ENCODE measurements around the gene GAL3ST1. TPM values are rescaled to one million over a fixed set of nuclear protein-coding genes. Genes with fewer than 3 reads are reported as not detected.
"Not testable (repeated sequence)": the region's sequence is repeated elsewhere in the genome, so short reads cannot be mapped to it uniquely, and the experiment has no call there.

The GAL3ST1 gene, protein sequence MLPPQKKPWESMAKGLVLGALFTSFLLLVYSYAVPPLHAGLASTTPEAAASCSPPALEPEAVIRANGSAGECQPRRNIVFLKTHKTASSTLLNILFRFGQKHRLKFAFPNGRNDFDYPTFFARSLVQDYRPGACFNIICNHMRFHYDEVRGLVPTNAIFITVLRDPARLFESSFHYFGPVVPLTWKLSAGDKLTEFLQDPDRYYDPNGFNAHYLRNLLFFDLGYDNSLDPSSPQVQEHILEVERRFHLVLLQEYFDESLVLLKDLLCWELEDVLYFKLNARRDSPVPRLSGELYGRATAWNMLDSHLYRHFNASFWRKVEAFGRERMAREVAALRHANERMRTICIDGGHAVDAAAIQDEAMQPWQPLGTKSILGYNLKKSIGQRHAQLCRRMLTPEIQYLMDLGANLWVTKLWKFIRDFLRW
- not detected in 2 replicates for total RNA-seq (2014; rRNA removed; shearing (Covaris generic))

DNA sequence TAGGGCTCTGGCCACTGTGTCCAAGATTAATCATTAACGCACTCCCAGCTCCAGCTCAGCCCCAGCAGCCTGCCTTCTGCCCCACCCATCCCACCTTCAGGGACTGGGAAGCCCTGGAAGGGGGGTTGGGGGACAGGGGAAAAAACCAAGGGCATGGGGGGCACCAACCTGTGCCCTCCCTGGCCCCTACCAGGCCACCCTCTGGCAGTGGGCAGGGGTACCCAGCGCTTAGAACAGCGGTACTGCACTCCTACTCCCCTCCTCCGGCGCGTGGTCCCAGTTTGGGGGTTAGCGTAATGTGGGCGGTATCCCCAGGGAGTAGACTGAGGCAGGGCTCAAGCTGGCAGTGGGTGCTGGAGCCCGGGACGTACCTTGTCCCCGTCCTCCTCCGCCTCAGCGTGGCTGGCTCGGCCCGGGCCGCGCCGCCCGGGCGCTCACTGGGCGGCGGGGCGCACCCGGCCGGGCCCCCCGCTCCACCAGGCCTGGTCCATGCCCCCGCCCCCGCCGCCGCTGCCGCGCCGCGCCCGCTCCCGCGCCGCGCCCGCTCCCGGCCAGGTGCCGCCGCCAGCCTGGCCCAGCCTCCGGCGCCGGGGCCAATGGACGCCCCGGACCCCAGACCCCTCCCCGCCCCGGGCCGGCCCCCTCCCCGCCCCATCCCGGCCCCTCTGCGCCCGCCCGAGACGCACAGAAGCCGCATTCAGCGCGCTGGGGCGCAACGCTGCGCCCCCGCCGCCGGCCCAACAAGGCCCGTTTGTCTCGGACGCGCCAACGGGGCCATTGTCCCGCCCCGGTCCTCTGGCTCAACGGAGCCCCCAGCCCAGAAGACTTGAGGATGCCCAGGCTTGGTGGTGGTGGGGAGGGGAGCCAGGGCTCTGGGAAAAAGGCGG is at the start of gene GAL3ST1:
Gene GAL3ST1 (minus strand): TSS at position 571 of the 887 bp plus-strand sequence. CDS start 17,273 bp downstream, outside the sequence.
- no peak for DNase-seq (ENCODE audit: low spot score)

- DNase-seq (ENCODE audit: low spot score): not testable (repeated sequence)
Measured at GRCh38 chr22:30619909-30620308, 45.4 kb upstream of the GAL3ST1 start.

GRCh38 chr22:30617819-30618218 is 43.4 kb upstream of the GAL3ST1 start:
- no peak for DNase-seq (ENCODE audit: low spot score)

DNA sequence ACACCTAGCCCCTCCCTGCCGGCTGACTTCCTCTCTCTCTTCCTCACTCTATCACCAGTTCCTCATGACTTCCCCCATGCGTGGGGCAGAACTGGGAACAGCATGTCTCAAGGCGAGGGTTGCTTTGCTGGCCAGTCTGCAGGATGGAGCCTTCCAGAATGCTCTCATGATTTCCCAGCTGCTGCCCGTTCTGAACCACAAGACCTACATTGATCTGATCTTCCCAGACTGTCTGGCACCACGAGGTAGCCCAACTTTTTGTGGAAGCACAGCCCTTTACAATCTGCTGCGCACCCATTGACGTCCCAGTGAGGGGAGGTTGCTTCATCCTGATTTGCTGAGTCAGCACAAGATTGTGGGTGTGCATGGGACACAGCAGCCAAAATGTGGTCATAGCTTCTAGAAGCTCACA is 41.1 kb upstream of the GAL3ST1 start:
- DNase-seq (ENCODE audit: low spot score): no peak

DNA sequence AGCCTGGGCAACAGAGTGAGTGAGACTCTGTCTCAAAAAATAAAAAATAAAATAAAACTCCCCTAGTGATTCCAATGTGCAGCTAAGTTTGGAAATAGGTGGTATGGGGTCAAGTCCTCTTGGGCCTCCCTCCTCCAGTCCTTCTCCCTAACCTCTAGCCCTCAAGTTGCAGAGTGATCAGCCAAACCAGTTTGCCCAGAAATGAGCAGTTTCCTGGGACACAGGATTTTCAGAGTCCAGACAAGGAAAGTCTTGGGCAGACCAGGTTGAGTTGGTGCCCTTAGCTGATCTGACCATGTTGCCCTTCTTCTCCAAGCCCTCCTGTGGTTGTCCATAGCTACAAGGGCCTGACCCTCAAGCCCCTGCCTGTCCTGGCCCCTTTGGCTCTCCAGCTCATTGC is 40.4 kb upstream of the GAL3ST1 start:
- no peak for DNase-seq (ENCODE audit: low spot score)

DNA sequence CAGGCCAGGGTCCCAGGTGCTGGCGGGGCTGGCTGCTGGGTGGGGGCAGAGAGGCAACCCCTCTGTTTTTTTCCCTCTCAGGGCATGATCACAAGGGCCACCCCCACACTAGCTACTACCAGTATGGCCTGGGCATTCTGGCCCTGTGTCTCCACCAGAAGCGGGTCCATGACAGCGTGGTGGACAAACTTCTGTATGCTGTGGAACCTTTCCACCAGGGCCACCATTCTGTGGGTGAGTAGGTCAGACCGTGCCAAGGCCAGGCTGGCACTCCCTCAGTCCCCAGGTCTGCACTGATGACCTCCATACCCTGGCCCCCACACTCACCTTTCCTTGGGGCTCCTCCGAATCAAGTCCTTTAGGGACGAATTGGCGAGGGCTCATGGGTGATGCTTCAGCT is 39.8 kb upstream of the GAL3ST1 start:
- no peak for DNase-seq (ENCODE audit: low spot score)

DNA sequence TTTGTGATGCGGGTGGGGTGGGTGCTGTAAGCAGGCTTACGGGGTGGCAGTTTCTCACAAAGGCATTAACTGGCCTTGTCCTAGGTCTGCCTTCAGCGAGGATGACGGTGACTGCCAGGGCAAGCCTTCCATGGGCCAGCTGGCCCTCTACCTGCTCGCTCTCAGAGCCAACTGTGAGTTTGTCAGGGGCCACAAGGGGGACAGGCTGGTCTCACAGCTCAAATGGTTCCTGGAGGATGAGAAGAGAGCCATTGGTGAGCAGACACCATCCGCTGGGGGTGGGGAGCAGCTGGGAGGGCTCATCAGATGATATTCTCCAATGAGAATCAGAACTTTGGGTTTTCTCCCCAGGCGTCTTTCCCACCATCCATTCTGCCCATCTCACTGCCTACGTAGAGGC is 38.3 kb upstream of the GAL3ST1 start:
- DNase-seq (ENCODE audit: low spot score): no peak

- no peak for DNase-seq (ENCODE audit: low spot score)
Measured at GRCh38 chr22:30611197-30611596, 36.7 kb upstream of the GAL3ST1 start.

GRCh38 chr22:30610299-30610698 is 35.8 kb upstream of the GAL3ST1 start:
- no peak for DNase-seq (ENCODE audit: low spot score)

GRCh38 chr22:30609260-30610185 is 35.1 kb upstream of the GAL3ST1 start:
- DNase-seq (ENCODE audit: low spot score): peak; percentile 76

- no peak for DNase-seq (ENCODE audit: low spot score)
Measured at GRCh38 chr22:30607939-30608338, 33.5 kb upstream of the GAL3ST1 start.

DNA sequence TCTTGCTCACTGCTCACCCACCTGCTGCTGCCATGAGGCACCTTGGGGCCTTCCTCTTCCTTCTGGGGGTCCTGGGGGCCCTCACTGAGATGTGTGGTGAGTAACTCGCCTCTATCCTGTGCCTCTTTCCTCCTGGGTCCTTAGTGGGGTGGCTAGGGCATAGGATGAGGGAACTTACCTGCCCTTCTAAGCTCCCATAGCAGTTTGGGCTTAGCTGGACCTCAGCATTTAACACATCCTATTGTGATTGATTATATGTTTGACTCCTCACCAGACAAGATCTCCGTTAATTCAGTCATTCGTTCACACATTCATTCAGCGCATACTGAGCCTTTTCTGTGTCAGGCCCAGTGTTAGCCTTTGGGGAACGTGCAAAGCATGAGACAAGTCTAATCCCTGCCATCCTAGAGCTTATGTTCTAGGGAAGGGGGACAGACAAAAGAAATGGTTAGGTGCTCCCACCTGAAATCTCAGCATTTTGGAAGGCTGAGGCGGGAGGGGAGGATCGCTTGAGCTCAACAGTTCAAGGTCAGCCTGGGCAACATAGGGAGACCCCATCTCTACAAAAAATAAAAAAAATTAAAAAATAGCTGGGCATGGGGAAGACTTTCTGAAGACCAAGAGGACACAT is 33.0 kb upstream of the GAL3ST1 start:
- no peak for DNase-seq (ENCODE audit: low spot score)

DNA sequence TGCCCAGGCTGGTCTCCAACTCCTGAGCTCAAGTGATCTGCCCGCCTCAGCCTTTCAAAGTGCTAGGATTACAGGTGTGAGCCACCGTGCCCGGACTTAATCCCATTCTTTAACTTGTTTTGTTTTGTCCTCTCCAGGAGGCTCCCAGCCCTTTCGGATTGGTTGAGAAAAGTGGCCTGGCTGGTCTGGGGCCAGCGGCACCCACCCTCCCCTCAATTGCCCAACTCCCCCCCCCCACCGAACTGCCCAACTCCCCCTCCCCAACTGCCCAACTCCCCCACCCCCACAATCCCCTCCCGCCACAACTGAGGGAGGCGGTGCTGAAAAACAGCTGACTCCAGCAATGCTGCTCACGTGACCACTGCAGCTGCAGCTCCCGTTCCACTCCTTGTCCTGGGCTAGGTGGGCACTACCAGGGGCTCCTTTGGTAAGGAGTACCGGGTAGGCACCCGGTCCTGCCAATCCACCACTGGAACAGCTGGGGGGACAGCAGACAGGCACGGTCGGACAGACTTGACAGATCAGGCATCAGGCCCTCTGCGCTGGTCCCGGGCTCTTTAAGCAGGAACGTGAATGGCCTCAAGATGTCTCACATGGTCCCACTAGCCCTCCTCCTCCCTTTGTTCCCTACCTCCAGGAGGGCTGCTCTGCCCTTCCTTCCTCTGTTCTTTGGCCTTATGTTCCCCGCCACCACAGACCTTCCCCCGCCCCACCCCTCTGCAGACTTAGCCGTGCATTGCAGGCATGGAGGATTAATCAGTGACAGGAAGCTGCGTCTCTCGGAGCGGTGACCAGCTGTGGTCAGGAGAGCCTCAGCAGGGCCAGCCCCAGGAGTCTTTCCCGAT is 32.2 kb upstream of the GAL3ST1 start, which contains the start of gene TCN2:
Gene TCN2 (plus strand): TSS at position 720 of the 845 bp plus-strand sequence. CDS start 158 bp downstream, outside the sequence.
- DNase-seq (ENCODE audit: low spot score): peak; percentile 54

DNA sequence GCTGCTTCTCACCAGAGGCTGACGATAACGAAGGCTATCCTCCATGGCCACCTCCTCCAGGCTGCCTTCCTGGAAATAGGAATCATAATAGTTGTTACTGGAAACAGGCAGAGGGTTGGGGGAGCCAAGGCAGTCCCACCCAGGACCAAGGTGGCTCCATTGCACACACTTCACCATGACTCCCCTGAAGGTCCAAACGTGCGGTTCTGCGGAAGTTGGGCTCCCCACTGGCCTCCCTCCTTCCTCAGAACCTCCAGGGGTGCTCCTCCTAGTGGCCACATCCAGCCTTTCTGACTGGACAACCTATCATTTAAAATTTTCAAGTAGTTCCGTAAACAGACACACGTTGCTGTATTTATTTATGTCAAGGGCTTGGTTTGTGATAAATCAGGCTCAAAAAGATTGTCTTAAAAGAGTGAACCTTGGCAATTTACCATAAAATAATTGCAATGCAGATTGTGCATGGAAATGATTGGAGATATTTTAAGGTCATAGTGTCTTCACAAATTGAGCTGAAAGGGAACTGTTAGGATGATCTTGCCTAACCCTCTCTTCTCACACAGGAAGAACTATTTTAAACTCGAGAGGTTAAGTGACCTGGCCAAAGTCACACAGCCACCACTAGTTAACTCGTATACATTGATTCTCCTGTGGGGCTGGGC is 31.1 kb upstream of the GAL3ST1 start:
- DNase-seq (ENCODE audit: low spot score): peak; percentile 20

- DNase-seq (ENCODE audit: low spot score): no peak
Measured at GRCh38 chr22:30604723-30605122, 30.3 kb upstream of the GAL3ST1 start.

GRCh38 chr22:30603801-30604200 is 29.3 kb upstream of the GAL3ST1 start:
- no peak for DNase-seq (ENCODE audit: low spot score)

DNA sequence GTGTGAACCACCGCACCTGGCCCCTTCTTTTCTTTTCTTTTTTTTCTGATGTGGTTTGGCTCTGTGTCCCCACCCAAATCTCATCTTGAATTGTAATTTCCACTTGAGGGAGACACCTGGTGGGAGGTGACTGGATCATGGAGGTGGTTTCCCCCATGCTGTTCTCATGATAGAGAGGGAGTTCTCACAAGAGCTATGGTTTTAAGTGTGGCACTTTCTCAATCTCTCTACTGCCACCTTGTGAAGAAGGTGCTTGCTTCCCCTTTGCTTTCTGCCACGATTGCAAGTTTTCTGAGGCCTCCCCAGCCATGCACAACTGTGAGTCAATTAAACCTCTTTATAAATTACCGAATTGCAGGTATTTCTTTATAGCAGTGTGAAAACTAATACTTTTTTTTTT is 27.6 kb upstream of the GAL3ST1 start:
- peak; percentile 43 for DNase-seq (ENCODE audit: low spot score)

DNA sequence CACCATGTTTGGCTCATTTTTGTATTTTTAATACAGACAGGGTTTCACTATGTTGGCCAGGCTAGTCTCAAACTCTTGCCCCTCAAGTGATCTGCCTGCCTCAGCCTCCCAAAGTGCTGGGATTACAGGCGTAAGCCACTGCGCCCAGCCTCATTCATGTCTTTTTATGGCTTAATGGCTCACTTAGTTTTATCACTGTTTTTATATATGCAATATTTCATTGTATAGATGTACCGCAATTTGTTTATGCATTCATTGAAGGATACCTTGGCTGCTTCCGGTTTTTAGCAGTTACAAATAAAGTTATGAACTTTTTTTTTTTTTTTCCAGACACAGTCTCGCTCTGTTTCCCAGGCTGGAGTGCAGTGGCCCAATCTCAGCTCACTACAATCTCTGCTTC is 27.0 kb upstream of the GAL3ST1 start:
- no peak for DNase-seq (ENCODE audit: low spot score)

DNA sequence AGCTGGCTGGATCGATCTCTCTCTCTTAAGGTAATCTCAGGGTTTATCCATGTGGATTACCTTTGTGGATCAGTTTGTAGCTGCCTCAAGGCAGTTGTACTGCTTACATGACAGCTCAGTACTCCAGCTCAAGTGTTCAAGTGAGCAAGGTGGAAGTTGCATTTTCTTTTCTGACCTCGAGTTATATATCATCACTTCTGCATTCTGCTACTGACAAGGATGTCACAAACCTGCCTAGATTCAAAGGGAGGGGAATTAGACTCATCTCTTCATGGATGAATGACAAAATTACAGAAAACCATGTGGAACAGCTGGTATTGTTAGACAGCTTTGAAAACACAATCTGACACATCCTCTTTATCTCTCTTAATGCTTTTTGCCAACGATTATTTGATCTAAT is 26.5 kb upstream of the GAL3ST1 start:
- no peak for DNase-seq (ENCODE audit: low spot score)

Measured in H4 (cell line).